BE2C (cell line): ENCODE results near the gene ORC6.
A peak's percentile ranks its signal among the peaks of the same experiment; 100 is the strongest.

Experiments used
- DNase-seq: peaks from one replicate; pipeline ENCODE4 v3.0.0-alpha.2; 2020
- H3K27me3 ChIP-seq: fragments of 250-450 bp; sonication (Bioruptor Pico); 2 replicates; pipeline ENCODE4 v1.5.1; 2020; ENCODE audit warnings: mild to moderate bottlenecking
- H3K36me3 ChIP-seq: fragments of 250-450 bp; sonication (Bioruptor Pico); 2 replicates; pipeline ENCODE4 v1.5.1; 2020; ENCODE audit warnings: mild to moderate bottlenecking
- H3K4me1 ChIP-seq: fragments of 250-450 bp; sonication (Bioruptor Pico); 2 replicates; pipeline ENCODE4 v1.5.1; 2020
- H3K4me3 ChIP-seq: 2 replicates; pipeline ENCODE4 v1.5.1; 2011; ENCODE audit warnings: low read depth, low read length
- H3K9me3 ChIP-seq: fragments of 250-450 bp; sonication (Bioruptor Pico); 2 replicates; pipeline ENCODE4 v1.5.1; 2020
- CTCF ChIP-seq: IDR thresholded peaks from 2 replicates; pipeline ENCODE4 v1.5.1; 2012; ENCODE audit warnings: mild to moderate bottlenecking, low read depth, low read length

Gene ORC6

GRCh38 chr16:46709469-46710005 lies 20.1 kb downstream of the ORC6 start:
- no peak for TF ChIP-seq CTCF
- no peak for DNase-seq
- Histone ChIP-seq H3K27me3 (no peaks in the 10 kb centered on the region), H3K4me1 (no peaks in the 10 kb centered on the region; the same call in 1 of the 2 replicates), H3K9me3 (no peaks in the 10 kb centered on the region), H3K4me3 (no peak overlapping the region), H3K36me3 (no peaks in the 10 kb centered on the region)

GRCh38 chr16:46711106-46712058 lies 21.9 kb downstream of the ORC6 start:
- Histone ChIP-seq H3K4me1 (no peaks in the 10 kb centered on the region; the same call in 1 of the 2 replicates), H3K36me3 (no peaks in the 10 kb centered on the region), H3K27me3 (no peaks in the 10 kb centered on the region), H3K9me3 (no peaks in the 10 kb centered on the region), H3K4me3 (no peak overlapping the region)
- TF ChIP-seq CTCF, result no peak
- DNase-seq, result peak; percentile 31

- Histone ChIP-seq H3K4me1 (no peaks in the 10 kb centered on the region; the same call in 1 of the 2 replicates), H3K27me3 (no peaks in the 10 kb centered on the region), H3K36me3 (no peaks in the 10 kb centered on the region), H3K4me3 (no peak overlapping the region), H3K9me3 (no peaks in the 10 kb centered on the region)
- no peak for DNase-seq
- TF ChIP-seq CTCF, result no peak
Observed at GRCh38 chr16:46712911-46713310, 23.5 kb downstream of the ORC6 start.

GRCh38 chr16:46713634-46714033 lies 24.2 kb downstream of the ORC6 start:
- Histone ChIP-seq H3K27me3 (no peaks in the 10 kb centered on the region), H3K9me3 (no peaks in the 10 kb centered on the region), H3K4me3 (no peak overlapping the region), H3K4me1 (no peaks in the 10 kb centered on the region; the same call in 1 of the 2 replicates), H3K36me3 (no peaks in the 10 kb centered on the region)
- no peak for TF ChIP-seq CTCF
- no peak for DNase-seq

GRCh38 chr16:46714797-46715591 lies 25.5 kb downstream of the ORC6 start:
- H3K9me3 ChIP-seq, result no peaks in the 10 kb centered on the region
- DNase-seq, result no peak
- no peaks in the 10 kb centered on the region for H3K36me3 ChIP-seq
- no peaks in the 10 kb centered on the region for H3K27me3 ChIP-seq
- no peaks in the 10 kb centered on the region; the same call in 1 of the 2 replicates for H3K4me1 ChIP-seq
- no peak overlapping the region for H3K4me3 ChIP-seq
- TF ChIP-seq CTCF, result no peak
